CD4-positive, alpha-beta T cell treated with Interleukin-1 beta for 1 hour (primary cell): ENCODE data around the gene IL17RB.

Experiments
- DNase-seq, 2 donors: peaks; one replicate each; pipeline ENCODE4 v3.0.0-alpha.2; 2020 to 2022

The IL17RB gene

DNA sequence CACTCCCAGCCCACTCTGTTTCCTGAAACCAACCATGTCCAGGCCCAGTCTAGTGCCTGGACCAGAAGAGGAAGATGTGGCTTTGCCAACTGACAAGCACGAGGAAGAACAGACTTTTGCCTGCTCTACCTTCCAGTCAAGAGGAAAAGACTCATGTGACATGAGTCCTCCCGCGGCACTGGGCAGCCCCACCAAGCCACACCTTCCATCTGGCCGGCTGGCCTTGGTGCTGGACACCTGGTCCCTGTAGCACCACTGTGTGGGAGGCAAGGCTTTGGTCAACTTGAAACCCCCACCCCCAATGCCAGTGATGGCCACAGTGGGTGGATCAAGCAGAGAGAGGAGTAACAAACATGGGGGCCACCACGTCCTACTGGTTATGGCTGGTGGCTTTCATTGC, 12.7 kb upstream of the IL17RB start:
- DNase-seq = no peak

DNA sequence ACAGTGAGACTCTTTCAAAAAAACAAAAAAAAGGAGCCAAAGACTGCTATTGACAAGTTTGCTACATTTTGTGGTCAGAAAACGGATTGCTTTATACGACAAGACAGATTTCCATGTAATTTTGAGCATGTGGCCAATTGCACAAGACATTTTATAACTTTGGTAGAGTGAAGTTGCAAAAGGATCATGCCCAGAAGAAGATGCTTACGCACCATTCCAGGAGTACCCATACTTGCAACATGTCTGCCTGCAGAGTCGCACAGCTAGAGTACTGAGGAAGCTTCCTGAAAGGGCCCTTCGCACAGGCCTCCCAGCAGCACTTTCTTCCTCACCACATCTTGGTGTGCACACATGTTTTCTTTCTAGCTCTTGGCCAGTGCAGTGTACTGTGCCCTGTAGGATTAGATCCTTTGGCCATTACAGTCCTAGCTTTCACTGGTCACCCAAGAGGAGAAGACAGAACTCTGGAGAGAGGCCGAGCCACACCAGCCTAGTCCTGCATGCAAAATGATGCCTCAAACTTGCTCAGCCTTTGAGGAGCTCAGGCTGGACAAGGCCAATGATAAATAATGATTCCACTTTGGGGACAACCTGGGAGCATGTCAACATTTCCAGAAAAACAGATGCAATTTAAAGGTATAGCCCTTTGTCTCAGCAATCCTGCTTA, 11.8 kb upstream of the IL17RB start:
- peak in 1 of 2 donors; percentile 11 for DNase-seq

DNA sequence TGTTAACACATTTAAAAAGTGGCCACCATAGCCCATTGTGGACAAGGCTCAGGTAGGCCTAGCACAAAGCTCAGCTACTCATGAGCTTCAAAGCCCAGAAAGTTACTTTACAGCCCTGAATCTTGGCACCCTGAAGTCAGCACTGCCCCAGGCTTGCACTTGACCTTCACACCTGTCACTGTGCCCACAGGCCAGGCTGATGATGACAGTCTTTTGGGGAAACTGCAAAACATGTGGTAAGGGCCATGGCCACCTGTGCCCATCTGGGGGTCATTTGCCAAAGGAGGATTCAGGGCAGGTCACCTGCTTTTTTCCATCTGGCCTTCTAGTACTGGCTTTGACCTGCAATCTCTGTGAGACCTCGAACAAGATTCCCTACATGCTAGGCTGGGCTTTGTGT, 11.1 kb upstream of the IL17RB start:
- DNase-seq = no peak

DNA sequence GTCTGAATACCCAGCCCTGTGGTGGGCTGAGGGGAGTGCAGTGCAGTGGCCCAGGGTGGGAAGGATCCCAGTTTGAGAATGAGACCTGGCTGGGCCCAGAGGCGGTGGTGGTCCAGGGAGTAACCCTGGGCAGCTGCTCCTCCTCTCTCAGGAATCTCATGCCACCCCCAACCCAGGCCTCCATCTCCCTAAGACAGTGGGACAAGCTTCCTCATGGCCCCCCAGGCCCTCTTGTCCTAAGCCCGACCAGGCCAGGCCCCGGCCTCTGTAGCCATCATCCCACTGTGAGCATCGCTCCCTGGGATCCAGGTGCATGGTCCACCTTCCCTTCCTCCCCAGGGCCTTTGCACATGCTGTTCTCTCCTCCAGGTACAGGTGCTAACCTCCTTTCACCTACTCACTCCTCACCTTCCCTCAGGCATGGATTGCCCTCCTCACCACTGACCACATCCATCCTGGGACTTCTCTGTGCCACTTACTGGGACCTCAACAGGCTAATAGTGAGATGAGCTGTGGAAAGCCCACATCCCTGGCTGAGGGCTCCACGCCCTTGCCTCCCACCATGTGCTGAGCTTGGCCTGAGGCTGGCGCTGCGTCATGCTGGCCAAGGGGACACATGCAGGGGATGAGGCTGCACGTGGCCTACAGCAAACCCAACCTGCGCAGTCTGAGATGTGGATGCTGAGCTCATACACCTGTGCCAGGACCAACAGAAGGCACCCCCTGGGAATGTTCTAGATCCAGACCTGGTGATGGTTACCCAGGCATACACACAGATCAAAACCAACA, 10.1 kb upstream of the IL17RB start:
- no peak for DNase-seq

DNA sequence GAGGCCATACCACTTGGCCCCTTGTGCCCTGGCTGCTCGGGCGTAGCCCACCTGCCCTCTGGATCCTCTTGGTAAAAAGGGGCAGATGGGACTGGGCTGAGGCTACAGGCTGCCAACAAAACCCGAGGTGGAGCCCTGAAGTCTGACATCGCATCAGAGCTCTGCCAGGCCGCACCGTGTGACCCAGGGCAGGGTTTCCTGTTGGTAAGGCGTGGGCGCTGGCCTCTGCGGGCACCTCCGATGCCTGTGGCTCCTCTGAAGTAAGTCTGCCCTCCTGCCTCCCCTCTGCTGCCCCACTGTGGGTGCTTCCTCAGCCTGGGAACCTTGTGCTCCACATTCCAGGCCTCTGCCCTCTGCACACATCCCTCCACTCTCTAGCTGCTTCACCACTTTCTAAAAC, 9.0 kb upstream of the IL17RB start:
- DNase-seq = no peak

DNA sequence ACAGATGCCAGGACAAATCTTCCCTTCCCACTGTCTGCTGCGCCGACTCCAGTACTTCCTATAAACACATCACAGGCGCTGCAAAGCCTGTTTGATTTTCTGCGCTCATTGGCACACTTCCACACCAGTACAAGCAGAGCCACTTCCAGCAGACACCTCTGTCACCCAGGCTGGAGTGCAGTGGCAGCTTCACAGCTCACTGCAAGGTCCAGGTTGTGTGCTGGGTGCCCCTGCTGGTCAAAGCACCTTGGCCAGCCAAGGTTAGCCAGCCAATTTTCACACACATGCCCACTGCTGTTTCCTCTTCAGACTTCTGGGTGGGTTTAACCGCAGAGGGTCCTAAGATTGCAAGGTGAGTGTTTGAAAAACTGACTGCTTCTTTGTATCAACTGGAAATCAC, 5.1 kb upstream of the IL17RB start:
- DNase-seq = no peak

DNA sequence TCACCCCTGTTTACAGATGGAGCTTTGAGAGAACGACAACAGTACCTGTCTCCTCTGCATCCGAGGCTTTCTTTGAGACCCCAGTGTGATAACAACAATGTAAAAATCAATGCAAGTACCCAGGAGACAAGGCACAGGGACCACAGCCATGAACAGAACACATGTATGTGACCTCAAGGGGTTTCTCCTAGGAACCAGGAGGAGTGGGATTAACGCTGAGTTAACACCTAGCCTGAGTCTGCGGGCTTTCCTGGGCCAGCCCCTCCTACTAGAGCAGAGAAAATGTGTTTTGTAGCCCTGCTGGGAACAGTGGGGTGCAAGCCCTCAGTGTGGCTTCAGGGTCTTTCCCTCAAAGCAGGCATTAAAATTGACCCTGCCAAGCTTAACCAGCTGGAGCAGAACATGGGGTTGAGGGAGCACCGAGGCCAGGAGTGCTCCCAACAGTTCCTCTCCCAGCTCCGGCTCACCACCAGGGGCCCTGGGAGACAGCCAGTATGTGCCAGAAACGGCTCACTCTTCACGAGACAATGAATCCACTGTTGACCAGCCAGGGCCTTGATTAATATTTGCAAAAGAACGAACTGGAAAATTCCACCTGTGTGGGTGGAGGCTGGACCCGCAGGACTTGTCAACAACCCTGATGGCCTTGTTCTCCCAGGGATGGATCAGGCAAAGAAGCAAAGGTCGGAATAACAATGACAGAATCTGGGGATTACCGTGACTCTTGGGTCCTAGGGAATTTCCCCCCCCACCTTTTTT, 3.8 kb upstream of the IL17RB start:
- DNase-seq = no peak

DNA sequence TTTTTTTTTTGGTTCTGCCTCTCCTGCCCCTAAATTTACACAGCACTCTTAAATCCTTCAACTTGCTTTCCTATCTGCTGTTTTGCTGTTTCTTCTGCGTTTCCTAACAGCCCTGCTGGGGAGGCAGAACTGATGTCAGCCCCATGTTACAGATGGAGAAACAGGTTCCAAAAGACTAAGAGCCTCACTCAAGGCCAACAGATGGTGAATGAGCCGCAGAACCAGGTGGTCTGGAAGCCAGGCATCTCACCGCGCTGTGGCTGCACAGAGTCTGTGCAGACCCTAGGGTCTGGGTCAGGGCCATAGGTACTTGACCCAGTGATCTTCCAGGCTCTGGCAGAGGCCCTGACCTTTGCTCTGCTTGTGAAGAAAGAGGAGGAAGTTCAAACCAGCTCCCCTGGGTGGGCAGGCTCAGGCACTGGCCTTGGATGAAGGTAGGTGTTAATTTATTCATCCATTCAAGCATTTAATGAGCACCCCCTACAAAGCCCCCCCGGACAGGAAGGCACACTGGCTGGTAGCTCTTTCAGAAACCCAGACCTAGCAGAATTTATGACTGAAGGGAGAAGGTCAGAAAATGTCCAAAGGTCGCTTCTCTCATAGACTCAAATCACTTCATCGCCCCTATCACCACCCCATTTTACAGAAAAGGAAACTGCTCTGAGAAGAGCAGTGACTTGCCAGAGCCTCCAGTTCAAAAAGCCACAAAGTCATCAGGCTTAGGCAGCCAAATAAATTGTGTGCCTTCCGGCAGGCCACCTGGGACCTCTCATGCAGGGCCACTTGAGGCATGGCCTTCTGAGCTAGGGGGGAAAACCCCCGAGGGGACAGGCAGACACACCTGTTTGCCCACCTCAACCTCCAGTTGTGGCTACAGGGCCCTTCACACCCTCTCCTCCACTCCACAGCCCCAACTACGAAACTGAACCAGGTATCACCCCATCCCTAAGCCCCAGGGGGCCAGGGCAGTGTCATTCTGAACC, 2.9 kb upstream of the IL17RB start:
- DNase-seq = no peak

DNA sequence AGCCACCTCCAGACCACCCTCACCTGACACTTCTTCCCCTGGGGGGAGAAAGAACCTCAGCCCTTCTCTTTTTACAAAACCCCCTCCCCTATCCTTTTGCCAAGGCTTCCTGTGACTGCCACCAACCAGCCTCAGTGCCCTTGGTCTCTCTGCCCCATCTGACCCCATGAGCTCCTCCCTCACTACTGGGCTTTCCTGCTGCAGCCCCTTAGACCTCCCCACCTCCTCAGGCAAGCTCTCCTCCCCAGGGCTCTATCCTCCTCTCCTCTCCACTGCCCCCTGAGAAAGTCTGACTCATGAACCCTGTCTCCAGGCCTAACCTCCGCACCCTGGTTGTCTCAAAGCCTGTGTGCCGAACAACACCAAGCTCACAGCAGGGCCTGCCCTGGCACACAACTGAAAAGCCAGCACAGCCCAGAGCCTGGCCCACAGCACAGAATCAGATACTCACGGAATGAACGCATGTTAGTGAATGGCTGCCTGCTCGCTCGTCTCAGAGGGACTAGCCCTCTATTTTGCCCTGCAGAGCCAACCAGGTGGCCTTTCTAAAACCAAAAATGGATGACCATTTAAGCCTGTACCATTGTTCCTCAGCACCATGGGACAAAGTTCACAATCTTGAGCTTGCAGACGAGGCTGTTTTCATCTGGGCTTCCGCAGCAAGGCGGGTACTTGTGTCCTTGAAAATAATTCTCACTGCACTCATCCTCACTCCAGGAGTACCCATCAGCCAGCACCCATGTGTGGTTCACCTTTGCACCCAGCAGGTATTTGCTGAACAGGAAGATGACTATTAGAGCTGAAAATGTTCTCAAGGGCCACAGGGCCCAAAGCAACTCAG, 1.9 kb upstream of the IL17RB start:
- no peak for DNase-seq

DNA sequence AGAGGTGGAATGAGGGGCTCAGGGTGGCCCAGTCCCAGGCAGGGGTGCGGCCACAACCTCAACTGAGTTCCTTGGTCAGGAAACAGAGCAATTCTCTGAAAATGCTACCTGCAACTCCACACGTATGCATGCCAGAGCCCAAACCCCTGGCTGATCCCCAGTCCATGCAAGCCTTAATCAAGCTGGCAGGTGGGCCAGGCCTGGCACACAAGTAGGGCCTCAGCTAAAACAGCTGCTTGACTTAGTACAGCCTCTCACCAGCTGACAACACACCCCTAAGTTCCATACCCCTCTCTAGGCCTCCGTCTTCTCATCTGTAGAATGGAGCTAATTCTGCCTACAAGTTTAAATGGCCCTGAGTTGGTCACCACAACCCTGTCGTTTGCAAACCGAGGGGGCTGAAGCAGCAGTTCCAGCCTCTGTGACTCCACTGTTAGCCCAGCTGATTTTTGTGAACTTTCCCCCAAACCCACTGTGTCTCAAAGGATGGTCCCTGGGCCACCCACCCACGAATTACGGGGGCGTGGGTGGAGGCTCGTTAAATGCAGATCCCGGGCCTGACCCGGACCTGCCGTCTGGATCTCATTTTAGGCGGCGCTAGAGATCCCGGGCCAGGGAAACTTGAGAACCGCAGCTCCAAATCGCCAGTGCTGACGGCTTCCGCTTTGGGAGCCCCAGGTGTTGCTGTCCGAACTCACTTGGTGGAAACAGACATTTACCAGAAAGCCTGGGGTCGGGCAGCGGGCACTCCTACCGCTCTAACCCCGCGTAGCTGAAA, 1.1 kb upstream of the IL17RB start:
- no peak for DNase-seq

DNA sequence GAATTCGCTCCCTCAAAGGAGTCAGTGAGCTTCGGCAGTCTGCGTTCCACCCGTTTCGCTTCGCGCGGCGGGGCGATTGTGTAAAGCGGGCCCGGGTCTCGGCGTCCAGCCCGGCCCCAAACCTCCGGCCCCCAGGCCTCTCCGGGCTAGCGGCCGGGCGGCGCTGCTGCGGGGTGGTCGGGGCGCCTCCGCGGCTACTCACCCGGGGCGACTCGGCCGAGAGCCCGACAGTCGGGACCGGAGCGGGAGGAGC, 561 bp upstream of the IL17RB start:
- no peak for DNase-seq

DNA sequence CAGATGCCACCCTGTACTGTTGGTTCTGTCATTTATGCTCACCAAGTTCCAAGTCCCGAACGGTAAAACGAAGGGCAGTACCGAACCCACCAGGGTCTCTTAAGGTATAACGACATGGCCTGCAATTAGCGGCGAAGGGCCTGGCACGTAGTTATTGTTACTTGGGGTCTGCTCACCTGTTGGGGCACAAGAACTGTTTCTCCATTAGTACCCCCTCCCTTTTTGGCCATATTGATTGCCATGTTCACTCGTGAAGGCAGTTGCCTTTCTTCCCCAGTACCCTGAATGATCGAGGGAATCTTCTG, 435 bp downstream of the IL17RB start:
- no peak for DNase-seq

DNA sequence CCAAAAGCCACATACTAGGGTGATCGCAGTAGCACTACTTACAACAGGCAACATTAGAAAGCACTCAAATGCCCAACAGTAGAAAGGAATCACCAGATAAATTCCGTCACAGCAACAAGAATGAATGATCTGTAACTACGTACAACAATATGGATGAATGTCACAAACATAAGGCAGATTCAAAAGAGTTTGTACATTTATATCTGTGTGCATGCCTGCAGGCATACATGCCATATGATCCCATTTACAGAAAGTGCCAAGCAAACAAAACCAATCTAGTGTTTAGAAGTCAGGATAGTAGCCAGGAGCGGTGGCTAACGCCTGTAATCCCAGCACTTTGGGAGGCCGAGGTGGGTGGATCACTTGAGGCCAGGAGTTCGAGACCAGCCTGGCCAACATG, 3.5 kb downstream of the IL17RB start:
- DNase-seq = no peak

DNA sequence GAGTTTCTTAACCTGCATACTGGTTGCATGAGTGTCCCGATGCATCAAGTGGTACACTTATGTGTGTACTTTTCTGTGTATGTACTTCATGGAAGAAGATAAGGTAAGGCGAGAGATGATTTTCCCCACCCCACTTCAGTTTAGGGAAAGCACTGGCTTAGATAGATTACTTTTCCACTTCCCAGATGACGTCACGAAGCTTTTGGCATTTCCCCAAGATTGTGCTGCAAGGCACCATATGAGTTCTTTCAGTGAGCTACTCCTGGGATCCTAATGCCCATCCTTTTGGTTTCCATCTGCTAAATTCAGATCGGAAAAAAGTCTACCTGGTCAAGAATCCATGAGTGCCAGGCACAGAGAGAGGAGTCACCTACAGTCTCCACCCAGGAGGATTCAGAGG, 4.5 kb downstream of the IL17RB start:
- no peak for DNase-seq

DNA sequence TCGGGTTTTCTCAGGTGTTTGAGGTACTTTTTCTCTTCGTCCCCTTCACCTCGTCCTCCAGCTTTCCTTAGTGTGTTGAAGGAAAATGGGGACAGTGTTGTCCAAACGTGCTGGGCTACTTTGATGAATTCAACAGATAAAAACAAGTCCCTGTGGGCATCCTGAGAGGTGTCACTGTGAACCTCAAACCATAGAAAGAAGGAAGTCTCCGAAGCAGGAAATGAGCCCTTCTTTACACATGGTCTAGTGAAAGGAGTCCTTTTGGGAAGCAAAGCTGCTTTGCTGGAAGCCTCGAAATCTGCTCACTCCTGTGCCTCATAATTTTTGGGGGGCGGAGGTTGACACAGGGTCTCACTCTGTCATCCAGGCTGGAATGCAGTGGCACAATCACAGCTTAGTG, 10.6 kb downstream of the IL17RB start:
- no peak for DNase-seq

DNA sequence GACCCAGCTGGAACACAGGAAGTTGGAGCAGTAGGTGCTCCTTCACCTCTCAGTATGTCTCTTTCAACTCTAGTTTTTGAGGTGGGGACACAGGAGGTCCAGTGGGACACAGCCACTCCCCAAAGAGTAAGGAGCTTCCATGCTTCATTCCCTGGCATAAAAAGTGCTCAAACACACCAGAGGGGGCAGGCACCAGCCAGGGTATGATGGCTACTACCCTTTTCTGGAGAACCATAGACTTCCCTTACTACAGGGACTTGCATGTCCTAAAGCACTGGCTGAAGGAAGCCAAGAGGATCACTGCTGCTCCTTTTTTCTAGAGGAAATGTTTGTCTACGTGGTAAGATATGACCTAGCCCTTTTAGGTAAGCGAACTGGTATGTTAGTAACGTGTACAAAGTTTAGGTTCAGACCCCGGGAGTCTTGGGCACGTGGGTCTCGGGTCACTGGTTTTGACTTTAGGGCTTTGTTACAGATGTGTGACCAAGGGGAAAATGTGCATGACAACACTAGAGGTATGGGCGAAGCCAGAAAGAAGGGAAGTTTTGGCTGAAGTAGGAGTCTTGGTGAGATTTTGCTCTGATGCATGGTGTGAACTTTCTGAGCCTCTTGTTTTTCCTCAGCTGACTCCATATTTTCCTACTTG, 11.9 kb downstream of the IL17RB start:
- no peak for DNase-seq

DNA sequence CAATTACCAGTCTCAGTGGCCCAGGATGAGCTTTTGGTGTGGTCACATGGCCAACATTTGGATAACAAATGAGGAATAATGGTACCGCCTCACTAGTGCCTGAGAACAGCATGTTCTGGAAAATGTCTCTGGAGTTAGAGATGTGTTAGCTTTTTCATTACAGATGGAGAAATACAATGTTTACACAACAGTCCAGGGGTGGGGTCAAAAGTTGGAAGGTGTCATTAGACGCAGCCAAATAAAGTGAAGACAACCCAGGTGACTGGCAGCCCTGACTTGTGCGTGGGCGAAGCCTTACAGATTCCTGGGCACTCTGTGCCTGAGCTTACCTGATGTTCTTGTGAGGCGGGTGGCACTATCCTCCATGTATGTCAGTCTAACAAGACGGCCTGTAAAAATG, 12.8 kb downstream of the IL17RB start:
- DNase-seq = no peak

DNA sequence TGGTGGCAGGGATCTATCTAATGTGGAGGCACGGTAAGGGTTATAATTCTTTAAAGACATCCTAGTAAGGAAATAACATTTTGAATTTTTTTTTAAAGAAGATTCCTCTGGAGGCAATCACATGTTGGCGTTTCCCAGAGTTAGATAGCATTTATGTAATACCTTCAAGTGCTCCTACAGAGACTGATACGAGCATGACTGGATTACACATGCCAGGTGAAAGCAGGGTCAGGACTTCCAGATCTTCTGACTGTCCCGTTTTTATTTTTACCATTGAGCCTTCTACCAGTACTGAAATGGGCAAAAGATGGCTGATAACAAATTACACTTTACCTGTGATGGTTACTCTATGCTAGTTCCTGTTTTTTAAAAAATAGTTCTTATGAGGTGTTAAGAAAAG, 13.8 kb downstream of the IL17RB start:
- no peak for DNase-seq

DNA sequence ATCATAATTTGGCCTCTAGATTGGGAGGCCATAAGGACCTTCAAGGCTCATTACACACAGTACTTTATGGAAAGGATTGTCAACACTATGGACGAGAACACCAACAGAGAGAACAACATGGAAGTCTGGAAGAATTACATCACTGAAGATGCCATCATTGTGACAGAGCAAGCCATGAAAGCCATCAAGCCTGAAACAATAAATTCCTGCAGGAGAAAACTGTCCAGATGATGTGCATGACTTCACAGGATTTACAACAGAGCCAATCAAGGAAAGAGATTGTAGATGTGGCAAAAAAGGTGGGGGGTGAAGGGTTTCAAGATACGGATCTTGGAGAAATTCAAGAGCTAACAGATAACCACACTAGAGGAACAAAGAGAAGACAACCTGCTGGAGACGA, 15.9 kb downstream of the IL17RB start:
- no peak for DNase-seq

DNA sequence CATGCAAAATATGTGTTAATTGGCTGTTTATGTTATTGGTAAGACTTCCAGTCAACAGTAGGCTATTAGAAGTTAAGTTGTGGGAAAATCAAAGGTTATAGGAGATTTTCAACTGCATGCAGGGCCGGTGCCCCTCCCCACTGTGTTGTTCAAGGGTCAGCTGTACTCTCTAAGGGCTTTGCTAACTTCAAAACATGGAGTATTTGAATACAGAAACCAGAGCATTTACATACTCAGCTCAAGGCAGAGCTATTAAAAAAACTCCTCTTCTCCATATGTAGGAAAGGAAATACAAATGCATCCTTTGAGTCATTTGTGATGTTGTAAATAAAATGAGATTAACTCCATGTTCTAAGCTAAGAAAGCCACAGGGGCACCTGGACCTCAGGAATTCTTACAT, 16.8 kb downstream of the IL17RB start:
- no peak for DNase-seq
